Germinal center (tissue), 1 donor: Measurements from ENCODE around the gene VWF.
"Not testable (repeated sequence)": the region's sequence is repeated elsewhere in the genome, so short reads cannot be mapped to it uniquely, and the experiment has no call there.

ENCODE experiments used
- DNase-seq: peaks from one replicate; pipeline ENCODE4 v3.0.0; 2012; ENCODE audit warnings: mixed read lengths, low spot score

VWF gene

DNA sequence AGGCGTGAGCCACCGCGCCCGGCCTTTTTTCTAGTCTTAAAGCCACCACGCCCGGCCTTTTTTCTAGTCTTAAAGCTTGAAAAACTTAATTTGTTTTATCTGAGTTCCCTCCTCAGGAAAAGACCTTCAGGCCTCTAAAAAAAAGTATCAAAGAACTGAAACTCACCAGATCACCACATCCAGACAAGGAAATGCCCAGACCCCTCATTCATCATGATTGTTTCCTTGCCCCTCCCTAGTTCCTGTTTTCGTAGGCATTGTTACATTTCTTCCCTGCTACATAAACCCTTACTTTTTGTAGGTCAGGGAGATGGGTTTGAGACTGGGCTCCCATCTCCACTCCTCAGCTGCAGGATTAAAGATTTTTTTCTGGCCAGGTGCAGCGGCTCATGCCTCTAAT lies 21.1 kb upstream of the VWF start:
- no peak for DNase-seq

DNA sequence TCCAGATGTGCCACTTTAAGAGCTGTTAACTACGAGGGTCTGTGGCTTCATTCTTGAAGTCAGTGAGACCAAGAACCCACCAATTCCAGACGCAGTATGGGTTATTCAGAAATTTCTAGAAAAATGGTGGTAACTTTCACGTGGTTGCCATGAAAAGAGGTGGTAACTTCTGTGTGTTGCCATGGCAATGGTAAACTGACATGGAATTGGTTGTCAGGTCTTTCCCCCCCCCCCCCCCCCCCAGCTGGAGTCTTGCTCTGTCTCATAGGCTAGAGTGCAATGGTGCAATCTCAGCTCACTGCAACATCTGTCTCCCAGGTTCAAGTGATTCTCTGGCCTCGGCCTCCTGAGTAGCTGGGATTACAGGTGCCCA lies 18.8 kb upstream of the VWF start:
- DNase-seq = no peak

DNA sequence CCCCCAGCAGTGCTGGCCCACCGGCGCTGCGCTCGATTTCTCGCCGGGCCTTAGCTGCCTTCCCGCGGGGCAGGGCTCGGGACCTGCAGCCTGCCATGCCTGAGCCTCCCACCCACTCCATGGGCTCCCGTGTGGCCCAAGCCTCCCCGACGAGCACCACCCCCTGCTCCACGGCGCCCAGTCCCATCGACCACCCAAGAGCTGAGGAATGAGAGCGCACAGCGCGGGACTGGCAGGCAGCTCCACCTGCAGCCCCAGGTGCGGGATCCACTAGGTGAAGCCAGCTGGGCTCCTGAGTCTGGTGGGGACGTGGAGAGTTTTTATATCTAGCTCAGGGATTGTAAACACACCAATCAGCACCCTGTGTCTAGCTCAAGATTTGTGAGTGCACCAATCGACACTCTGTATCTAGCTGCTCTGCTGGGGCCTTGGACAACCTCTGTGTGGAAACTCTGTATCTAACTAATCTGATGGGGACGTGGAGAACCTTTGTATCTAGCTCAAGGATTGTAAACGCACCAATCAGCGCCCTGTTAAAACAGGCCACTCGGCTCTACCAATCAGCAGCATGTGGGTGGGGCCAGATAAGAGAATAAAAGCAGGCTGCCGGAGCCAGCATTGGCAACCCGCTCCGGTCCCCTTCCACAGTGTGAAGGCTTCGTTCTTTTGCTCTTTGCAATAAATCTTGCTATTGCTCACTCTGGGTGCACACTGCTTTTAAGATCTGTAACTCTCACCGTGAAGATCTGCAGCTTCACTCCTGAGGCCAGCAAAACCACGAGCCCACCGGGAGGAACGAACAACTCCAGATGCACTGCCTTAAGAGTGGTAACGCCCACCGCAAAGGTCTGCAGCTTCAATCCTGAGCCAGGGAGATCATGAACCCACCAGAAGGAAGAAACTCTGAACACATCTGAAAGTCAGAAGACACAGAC lies 18.2 kb upstream of the VWF start:
- not testable (repeated sequence) for DNase-seq

- not testable (repeated sequence) for DNase-seq
These were observed 17.4 kb upstream of the VWF start for GRCh38 chr12:6141731-6142367.

GRCh38 chr12:6140651-6141447 lies 16.4 kb upstream of the VWF start:
- DNase-seq = peak; percentile 29

DNA sequence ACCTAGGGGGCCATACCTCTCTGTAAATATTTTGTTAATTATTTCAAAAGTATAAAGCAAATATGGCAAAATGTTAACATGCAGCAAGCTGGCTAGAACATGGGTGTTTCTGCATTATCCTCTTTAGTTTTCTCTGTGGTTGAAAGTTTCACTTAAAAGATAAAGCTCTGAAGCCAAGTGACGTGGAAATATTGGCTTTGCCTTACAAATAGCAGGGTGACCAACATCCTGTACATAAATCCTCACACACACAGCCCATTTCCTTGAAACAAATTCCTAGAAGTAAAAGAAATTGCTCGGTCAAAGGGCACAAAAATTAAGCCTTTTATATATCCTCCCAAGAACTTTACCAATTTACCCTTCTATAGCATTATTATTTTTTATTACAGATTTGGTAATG lies 10.6 kb upstream of the VWF start:
- DNase-seq = no peak

- DNase-seq = no peak
These were observed 9.2 kb upstream of the VWF start for GRCh38 chr12:6133642-6134041.

DNA sequence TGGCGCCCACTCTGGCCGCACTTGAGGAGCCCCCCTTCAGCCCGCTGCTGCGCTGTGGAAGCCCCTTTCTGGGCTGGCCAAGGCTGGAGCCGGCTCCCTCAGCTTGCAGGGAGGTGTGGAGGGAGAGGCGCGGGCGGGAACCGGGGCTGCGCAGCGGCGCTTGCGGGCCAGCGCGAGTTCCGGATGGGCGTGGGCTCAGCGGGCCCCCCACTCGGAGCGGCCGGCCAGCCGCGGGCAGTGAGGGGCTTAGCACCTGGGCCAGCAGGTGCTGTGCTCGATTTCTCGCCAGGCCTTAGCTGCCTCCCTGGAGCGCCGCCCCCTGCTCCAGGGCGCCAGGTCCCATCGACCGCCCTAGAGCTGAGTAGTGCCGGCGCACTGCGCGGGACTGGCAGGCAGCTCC lies 8.0 kb upstream of the VWF start:
- no peak for DNase-seq

DNA sequence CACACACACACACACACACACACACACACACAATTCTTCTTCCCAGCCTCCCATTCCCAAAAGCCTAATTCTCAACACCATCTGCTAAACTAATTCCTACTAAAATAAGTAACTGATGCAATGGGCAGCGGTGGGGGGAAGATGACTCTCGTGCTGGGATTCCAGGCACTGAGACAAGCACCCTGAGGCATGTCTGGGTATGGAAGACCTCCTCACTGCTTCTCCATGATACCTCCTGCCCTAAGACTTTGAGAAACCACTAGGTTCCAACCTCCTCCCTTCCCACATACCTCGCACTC lies 789 bp upstream of the VWF start:
- DNase-seq = no peak

DNA sequence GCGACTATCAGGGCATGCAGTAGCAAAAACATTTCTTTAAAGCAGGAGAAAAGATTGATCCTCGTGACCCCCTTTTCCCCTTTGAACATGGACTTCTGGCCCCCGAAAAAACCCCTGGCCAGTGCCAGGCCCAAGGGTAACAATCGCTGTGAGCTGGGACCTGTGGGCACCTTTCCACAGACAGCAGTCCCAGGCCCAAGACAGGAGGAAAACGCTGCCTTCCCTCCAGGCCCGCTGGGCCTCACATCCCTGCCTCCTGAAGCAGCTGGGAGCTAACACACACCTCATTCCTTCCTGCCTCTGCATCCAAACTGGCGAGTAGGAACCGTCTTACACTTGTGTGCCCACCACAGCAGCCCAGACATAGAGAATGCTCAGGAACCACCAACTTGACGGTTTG lies 1.2 kb downstream of the VWF start:
- no peak for DNase-seq

GRCh38 chr12:6122201-6122600 lies 2.3 kb downstream of the VWF start:
- DNase-seq = no peak

DNA sequence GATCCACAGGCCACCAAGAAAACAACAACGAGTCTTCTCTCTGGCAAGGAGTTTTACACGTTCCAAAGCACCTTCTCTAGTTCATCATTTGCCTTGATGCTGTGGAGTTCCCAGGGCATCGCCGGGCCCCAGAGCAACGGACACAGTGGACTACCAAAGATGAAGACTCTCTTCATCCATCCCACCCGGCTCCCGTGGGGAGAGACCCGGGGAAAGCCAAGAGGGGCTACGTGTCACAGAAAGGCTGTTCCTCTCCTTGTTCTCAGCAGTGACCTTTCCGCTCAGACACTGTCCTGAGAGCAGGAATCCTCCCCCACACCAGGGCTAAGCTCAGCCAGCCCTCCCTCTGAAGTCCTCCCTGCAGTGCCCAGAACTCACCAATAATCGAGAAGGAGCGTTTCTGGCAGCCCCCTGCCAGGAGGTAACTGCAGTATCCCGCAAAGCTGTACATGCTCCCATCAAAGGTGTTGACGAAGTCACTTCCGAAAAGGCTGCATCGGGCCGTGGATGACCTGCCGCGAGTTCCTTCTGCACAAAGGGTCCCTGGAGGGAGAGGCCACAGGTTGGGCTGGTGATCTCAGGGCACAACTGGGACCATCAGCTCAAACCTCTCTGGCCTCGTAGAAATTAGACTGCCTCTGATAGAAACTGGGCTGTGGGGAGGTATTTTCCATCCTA lies 3.5 kb downstream of the VWF start:
- no peak for DNase-seq

DNA sequence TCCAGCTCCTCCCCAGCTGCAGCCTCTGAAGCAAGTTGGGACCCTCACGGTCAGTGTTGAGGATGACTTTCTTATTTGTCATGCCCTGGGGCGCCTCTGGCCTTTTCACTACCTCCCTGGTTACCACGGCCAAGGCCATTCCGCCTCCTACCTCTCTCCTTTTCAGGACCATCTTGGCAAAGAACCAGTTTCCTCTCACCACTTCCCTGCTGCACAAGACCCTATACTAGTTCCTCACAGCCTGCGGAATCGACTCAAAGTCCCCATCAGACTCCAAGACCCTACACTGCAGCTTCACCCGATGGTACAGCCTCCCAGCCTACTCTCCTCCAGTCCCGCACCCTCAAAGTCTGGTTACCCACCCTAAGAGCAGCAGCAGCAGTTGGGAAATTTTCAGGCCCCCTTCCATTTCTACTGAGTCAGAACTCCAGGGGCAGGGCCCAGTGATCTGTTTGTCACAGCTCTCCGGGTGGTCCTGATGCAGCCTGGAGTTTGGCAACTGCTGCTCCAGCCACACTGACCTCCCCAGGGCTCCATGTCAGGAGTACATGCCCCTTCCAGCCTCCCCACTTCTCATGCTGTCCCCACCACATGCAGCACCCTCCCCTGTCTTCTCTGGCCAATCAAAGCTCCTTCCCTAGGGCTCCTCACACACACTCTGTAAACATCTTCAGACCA lies 5.4 kb downstream of the VWF start:
- no peak for DNase-seq

DNA sequence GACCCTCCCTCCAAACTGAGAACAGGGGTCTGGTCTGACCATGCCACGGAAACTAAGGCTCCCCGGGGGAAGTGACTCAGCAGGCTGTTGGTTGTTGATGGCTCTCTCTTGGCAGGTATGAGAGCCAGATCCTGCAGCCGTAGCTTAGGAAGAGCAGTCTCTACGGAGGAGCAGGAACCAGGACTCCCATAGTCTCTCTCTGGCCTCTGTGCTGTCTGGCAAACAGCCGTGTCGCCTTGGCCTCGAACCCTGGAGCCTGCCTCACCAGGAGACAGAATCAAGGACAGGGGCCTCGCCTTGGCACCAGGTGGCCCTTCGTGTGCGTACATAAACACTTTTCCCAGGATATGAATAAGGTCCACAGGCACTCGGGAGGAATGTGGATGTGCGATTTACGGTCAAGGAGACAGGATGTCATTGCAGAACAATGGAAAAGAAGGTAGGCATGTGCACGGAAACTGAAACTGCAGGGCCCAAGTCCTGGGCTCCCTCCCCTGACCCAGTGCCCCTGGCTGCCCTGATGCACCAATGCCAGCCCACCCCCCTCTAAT lies 7.9 kb downstream of the VWF start:
- no peak for DNase-seq

- no peak for DNase-seq
These were observed 9.1 kb downstream of the VWF start for GRCh38 chr12:6115389-6115788.

DNA sequence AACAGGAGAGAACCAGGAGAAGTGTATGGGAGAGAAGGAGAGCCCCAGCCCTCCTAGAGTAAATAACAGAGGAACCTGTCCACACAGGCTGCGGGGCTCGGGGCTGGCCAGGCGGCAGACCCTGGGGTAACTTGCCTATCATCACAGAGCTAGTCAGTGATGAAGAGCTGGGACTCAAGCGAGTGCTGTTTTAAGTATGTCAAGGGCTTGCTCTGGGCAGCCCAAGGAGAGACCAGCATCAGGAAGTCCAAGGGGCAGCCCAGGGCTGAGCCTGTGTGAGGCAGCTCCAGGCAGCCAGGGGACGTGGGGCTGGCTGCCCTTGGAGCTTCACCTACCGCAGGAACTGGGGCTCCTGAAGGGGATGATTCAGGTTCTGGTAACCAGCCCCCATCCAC lies 10.0 kb downstream of the VWF start:
- DNase-seq = no peak

GRCh38 chr12:6113691-6114475 lies 10.6 kb downstream of the VWF start:
- DNase-seq = no peak

DNA sequence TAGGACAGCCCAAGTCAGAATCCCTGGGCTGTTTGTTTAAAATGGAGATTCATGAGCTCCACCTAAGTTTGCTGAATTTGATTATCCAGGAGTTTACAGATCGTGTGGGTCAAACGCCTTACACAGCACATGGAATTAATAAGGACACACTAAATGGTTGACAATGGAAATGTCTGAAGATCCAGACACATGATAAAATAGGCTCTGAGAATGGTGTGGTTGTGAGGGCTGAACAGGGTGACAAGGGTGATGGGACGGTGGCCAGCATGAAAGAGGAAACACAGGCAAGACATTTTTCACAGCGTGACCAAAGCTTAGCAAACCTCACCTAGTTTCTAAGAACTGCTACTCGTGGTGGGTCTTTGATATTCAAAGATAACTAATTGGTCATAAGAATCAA lies 12.5 kb downstream of the VWF start:
- no peak for DNase-seq

DNA sequence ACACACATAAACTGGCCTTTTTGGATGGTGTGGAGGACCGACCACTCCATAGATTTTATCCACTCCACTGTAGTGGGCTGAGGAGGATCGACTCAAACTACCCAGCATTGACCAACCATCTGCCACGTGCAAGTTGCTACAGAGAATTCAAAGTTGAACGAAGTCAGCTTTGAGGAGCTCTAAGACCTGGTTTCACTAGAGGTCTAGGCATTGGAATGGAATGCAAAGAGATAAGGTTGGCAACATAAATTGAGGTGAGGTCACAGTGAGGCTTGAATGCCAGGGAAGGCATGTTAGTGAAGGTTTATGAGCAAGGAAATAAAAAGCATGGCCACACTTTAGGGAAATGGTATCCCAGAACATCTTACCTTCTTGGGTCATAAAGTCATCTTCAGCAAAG lies 14.5 kb downstream of the VWF start:
- DNase-seq = no peak

- DNase-seq = no peak
These were observed 18.3 kb downstream of the VWF start for GRCh38 chr12:6106218-6106617.

DNA sequence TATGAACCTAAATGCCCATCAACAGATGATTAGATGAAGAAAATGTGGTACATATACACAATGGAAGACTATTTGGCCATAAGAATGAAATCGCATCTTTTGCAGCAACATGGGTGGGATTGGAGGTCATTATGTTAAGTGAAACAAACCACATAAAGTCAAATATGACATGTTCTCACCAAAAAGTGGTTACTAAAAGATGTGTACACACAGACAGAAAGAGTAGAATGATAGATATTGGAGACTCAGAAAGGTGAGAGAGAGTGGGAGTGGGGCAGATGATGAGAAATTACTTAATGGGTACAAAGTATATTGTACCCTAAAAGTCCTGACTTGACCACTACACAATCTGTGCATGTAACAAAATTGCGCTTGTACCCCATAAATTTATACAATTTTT lies 19.6 kb downstream of the VWF start:
- DNase-seq = no peak
